NCI-H2171 treated with DMSO at 0.1 percent for 48 hours (cell line): ENCODE measurements around the gene QPRT.
"Not testable (repeated sequence)": the region's sequence is repeated elsewhere in the genome, so short reads cannot be mapped to it uniquely, and the experiment has no call there.

Experiments
- DNase-seq: peaks from one replicate; lab custom pipeline; 2025; lab: John Stamatoyannopoulos, UW

Gene QPRT

DNA sequence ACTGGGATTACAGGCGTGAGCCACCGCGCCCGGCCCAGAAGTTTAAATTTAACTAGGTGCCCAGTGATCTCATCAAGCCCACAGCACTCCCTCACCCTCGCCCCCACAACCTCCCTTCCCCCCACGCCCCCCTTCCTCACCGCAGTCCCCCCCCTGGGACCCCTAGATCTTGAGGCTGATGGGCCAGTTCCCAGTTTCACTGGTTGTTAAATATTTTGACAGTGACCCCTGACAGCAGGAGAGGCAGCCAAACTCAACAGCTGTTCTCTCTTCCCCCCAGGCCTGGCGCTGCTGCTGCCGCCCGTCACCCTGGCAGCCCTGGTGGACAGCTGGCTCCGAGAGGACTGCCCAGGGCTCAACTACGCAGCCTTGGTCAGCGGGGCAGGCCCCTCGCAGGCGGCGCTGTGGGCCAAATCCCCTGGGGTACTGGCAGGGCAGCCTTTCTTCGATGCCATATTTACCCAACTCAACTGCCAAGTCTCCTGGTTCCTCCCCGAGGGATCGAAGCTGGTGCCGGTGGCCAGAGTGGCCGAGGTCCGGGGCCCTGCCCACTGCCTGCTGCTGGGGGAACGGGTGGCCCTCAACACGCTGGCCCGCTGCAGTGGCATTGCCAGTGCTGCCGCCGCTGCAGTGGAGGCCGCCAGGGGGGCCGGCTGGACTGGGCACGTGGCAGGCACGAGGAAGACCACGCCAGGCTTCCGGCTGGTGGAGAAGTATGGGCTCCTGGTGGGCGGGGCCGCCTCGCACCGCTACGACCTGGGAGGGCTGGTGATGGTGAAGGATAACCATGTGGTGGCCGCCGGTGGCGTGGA, 15.6 kb downstream of the QPRT start:
- DNase-seq, result no peak

DNA sequence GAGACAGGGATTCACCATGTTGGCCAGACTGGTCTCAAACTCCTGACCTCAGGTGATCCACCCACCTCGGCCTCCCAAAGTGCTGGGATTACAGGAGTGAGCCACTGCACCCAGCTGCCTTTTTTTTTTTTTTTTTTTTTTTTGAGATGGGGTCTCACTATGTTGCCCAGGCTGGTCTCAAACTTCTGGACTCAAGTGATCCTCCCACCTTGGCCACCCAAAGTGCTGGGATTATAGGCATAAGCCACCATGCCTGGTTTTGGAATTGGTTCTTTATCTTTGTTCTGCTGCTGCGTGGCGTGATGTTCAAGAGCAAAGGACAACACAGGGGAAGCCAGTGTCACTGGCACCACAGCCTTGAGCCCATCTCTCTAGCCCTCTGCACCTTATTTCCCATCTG, 16.7 kb downstream of the QPRT start:
- DNase-seq, result not testable (repeated sequence)

DNA sequence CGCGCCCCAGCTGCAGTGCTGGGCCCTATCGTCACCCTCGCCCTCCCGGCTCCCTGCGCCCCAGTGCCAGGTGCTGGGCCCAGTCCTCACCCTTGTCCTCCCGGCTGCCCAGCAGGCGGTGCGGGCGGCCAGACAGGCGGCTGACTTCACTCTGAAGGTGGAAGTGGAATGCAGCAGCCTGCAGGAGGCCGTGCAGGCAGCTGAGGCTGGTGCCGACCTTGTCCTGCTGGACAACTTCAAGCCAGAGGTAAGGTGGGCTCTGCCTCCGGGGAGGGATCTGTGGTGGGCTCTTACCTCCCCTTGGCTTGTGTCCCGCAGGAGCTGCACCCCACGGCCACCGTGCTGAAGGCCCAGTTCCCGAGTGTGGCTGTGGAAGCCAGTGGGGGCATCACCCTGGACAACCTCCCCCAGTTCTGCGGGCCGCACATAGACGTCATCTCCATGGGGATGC, 17.9 kb downstream of the QPRT start:
- DNase-seq, result no peak

DNA sequence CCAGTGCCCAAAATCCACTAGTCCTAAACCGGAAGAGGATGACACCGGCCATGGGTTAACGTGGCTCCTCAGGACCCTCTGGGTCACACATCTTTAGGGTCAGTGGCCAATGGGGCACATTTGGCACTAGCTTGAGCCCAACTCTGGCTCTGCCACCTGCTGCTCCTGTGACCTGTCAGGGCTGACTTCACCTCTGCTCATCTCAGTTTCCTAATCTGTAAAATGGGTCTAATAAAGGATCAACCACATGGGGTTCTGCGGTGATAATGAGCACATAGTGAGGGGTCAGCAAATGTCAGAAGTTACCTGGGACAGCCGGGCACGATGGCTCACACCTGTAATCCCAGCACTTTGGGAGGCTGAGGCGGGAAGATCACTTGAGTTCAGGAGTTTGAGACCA, 18.4 kb downstream of the QPRT start:
- DNase-seq, result no peak

DNA sequence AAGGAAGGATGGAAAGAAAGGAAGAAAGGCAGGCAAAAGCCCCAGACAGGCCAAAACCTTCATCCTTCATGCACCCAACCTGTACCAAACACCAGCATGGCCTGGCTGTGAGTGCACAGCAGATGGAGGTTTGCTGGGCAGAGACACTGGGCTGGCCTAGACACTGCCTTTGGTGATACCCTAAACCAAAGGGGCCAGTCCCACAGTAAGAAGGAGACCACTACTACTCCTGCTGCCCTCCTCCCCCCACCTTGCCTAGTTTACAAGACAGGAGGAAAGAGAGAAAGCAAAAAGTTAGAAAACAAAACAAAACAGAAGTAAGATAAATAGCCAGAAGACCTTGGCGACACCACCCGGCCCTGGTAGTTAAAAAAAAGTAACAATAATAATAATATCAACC, 19.1 kb downstream of the QPRT start:
- DNase-seq, result no peak

DNA sequence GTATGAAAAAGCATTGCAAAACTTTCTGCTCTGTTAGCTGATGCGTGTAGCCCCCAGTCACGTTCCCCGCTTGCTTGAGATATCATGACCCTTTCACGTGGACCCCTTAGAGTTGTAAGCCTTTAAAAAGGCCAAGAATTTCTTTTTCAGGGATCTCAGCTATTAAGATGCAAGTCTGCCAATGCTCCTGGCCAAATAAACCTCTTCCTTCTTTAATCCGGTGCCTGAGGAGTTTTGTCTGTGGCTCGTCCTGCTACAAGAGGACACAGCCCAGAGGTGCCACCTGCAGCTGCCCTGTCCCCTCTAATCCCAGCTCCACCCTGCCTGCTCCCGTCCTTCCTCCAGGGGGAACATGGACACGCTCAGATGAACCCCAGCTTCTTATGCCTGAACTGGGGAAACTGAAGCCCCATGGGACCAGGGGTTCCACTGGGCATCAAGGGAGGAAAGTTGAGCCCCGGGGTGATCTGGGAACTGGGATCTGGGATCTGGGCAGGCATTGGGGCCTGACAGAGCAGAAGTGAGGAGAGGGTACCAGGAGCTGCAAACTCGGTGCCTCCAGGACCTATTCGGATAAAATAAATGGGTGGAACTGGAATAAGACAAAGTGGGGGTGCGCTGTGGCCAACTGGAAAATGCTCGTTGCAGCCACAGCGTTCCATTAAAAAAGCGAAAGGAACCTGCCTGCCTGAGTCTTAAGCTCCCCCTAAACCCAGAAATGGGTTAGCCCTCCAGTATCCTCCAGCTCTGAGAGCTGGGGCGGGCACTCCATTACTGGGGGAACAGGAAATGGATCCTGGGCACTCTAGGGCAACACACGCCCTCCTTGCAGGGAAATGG, 19.7 kb downstream of the QPRT start:
- no peak for DNase-seq

DNA sequence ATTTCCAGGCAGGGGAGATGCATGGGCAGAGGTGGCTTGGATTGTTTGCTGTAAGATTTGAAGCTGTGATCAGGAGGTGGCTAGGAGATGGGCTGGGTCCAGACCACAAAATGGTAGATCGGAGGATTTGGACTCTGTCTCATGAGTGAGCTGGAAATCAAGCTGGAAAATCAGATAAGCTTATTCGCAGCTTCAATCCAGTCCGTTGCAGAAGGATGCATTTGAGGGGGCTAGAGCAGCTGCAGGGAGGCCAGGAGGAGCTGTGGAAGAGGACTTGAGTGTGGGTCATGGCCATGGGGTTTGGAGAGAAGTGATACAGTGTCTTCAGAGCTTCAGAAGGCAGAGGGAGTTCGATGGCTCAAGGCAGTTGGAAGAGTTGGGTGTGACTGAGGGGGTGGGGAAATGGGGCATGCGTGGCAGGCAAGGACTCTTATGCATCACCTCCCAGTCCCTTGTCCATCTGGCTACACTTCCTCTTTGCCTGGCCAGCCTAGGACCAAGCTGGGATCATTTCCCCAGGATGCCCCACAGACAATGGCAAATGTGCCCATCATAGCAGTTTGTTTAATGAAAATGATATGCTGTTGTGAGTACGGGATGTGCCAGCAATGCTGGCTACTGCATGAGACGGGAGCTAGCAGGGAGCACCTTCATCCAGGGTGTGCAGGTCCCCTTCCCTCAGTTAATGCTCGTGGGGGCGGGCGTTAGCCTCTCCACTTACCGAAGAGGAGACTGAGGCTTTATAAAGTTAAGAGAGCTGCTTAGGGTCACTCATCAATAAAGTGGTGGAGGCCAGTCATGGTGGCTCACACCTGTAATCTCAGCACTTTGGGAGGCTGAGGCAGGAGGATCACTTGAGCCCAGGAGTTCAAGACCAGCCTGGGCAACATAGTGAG, 20.6 kb downstream of the QPRT start:
- no peak for DNase-seq

DNA sequence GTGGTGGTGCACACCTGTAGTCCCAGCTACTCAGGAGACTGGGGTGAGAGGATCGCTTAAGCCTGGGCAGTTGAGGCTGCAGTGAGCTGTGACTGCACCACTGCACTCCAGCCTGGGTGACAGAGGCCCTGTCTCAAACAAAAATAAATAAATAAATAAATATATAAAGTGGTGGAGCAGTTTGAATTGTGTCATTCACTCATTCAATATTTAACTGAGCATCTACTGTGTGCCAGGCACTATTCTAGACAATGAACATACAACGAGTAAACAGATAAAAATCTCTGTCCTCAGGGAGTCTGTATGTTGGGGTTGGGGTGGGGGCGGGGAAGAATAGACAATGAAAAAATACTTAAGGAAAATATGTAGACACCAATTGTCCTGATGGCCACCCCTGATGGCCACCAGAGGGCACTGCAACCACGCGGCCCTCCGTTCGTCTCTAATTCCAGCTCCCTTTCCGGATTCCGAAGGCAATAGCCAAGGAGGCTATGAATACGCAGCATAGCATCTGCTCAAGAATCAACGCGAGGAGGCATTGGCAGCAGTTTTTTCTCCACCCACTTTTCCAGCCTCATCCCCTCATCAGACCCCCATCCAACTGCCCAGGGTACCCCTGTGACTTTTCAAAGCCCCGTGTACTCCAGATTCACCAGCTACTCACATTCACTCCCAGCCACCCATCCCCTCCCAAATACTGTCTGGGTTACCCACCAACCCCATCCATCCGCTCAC, 21.4 kb downstream of the QPRT start:
- DNase-seq, result peak; percentile 88

DNA sequence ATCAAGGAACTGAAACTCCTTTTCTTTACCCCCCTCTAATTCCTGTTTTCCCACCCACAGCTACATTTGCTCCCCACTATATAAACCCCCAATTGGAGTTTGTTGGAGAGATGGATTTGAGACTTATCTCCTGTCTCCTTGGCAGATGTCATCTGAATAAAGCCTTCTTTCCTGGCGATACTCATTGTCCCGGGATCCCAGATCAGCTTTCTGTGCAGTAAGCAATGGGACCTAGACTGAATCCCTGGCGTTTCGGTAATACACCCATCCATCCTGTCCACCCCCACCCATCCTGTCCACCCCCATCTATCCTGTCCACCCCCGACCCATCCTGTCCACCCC, 22.2 kb downstream of the QPRT start:
- DNase-seq, result no peak

DNA sequence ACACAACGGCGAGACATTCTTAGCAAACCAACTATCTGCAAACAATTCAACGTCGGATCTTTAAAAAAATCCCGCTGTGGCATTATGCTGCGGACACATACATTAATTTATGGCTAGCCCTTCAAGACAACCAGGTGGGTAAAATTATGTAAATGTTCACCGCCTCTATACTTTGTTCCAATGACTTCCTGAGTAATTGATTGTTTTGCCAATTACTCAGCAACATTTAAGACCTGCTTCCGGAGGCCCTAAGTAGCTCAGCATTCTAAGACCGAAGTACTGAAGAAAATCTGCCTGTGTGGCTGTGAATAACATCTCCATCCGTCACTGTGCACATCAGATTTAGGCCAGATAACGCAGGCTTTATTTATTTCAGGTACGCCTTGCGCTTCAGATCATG, 23.3 kb downstream of the QPRT start:
- DNase-seq, result no peak

DNA sequence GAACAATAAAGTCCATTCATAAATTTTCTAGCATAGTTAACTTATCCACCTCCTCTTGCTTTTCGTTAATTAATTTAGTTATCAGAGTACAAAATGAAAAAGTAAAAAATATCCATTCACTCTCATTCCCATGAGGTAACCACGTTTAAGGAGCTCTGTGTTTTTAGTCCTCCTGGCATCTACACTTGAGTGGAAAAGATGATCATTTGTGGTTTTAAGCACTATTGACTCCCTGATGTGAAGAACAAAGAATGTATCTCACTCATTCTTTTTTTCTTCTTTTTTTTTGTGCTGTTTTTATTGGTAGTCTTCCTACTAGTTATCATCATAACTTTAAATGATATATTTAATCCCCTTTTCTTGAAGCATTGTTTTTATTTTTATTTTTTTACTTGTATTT, 26.1 kb downstream of the QPRT start:
- no peak for DNase-seq

DNA sequence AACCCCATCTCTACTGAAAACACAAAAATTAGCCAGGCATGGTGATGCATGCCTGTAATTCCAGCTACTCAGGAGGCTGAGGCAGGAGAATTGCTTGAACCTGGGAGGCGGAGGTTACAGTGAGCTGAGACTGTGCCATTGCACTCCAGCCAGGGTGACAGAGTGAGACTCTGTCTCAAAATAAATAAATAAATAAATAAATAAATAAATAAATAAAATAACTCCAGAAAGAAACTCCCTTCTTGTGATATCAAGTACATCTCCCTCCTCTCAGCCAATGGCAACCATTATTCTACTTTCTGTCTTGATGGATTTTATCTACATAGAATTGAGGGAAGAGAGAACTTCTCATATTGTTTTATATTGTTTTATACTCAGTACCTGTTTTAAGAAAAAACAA, 28.2 kb downstream of the QPRT start:
- DNase-seq, result not testable (repeated sequence)

DNA sequence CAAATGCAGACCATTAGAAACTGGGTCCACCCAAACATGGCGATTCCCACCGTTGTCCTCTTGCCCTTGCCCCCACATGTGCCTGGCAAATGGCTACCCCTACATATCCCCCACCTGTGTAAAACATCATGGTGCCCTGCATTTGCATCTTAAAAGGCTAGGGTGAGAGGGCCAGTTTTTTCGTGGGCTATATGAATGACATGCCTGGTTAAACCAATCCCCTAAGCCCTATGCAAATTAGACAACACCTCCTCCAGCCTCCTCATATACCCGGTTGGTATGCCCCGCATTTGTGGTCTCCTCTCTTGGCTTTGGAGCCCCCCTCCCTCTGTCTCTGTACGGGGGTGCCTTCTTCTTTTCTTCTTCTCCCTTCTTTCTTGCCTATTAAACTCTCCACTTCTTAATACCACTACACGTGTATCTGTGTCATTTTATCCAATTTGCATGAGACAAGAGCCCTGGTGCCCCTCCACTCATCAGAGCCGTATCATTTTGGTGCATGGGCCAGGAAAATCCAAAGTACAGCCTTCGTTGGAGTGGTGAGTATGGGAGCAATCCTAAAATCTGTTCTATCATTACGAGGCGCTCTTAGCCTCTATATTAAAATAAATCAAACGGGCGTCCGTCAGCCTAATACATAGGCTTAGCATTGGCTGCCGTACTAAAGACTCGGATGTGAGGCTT, 30.1 kb downstream of the QPRT start:
- DNase-seq, result no peak

DNA sequence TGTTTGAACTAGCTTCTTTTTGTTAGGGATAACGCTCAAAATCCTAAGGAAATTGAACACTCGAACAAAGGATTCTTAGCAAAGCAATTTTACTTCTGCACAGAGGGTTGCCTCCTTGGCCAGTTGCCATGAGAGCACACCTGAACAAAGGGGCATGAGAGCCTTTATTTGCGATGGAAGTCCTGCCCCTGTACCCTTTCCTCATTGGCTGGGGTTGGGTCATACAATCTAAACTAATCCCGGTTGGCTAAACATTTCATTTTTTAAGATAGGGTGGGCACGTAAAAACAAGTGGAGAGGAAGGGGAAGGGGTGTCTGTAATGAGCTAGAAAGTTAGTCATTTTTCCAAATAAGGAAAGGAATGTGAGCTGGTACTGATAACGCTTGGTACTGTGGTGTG, 30.7 kb downstream of the QPRT start:
- DNase-seq, result not testable (repeated sequence)

DNA sequence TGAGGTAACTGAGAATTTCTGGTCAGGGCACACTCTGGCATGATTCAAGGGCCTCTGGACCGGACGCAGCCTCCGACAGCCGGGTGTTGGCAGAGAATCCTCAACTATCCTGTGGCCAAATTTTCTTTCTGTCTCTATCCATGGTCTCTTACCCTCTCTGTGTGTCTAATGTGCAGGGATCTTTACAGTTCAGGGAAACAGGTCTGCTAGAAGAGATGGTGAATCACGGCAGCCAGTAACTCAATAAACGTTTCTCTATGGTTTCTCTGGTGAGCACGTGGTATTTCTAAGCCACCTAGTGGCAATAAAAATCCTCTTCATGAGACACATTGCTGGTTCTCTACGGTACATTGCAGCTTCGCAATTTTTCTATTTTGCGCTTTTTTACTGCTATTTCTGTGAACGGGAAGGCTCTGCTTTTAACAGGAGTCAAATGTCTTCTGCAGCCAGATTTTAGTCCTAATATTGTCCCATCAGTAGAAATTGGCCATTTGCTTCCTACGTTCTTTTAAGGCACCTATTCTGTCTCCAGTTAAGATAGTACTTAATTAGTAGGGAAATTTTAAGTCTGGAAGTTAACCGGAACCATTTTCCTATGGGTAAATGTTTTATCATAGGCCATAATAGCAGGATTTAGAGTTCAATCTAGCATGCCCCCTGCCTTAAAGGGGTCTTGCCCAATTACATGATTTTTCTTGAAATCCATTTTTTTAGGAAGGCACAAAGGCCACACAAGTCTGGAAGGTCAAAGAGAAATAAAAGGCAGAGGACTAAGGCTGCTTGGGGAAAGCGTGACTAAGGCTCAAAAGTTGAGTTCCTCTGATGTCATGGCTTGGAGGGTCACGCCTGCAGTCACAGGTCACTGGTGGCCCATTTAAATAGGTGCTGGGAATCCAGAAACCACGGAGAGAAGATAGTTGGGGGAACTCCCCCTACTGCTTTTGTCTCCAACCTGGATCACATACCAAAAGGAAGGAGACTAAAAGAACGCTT, 31.5 kb downstream of the QPRT start:
- DNase-seq, result peak; percentile 8

DNA sequence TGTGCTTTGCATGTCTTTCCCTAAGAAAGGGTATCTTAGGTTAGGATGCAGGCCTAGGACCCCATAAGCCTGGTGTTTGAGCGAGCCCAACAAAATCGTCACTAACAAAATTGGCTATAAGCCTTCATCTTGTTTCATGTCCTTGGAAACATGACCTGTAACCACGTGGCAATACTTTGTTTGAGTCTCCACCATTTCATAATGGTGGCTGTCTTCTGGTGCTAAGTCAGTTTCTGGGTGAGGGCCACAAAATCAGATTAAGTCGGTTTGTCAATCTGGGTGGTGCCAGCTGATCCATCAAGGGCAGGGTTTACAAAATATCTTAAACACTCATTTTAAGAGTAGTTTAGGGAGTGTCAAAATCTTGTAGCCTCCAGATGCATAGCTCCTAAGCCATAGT, 33.8 kb downstream of the QPRT start:
- no peak for DNase-seq

DNA sequence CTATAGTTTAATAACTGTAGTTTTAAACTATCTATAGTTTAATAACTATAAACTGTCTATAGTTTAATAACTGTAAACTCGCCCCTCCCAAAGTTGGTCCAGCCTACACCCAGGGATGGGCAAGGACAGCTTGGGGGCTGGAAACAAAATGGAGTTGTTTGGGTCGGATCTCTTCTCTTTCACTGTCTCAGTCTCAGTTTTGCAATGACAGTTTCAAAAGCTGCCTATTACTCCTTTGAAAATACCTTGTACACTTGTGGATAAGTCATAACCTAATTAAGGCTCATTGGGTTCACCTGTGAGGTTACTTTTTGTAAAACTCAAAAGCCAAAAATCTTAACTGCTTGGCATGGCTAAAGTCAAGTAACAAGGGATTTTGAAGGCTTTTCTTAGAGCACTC, 35.4 kb downstream of the QPRT start:
- no peak for DNase-seq

DNA sequence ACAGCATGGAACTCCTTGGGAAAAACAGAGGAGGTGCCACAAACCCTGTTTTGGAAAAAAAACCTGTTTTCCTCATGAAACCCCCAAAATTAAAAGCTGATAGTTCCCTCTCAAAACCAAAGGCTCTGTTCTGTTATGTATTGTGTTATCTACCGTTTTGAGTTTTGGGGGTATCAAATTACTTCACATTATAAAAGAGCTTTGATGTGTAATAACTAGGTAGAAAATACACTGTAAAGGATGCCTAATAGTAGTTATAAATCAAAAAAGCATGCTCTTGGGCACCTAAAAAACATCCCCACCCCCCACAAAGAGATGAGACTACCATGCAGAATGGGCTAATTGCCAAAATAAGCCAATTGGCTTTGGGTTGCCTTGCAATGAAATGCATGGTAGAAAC, 36.0 kb downstream of the QPRT start:
- peak; percentile 13 for DNase-seq

DNA sequence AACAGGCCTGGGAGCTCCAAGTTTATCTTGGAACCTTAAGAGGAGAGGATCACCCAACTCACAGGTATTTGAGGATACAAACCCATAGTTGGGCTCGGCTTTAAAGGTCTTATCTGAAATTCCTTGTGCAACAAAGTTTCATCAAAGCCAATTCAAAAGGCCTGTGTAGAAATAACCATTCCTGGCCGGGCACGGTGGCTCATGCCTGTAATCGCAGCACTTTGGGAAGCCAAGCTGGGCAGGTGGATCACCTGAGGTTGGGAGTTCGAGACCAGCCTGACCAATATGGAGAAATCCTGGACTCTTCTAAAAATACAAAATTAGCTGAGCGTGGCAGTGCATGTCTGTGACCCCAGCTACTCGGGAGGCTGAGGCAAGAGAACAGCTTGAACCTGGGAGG, 38.1 kb downstream of the QPRT start:
- DNase-seq, result no peak

DNA sequence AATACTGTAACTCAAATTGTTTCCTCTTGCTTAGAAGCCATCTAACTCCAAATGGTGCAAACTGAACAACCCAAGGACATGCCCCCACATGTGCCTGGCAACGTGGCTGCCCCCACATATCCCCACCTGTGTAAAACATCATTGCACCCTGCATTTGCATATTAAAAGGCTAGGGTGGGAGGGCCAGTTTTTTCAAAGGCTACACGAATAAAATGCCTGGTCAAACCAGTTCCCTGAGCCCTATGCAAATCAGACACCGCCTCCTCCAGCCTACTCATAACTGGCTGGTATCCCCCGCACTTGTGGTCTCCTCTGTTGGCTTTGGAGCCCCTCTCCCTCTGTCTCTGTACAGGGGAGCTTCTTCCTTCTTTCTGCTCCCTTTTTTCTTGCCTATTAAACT, 40.1 kb downstream of the QPRT start:
- no peak for DNase-seq
